K562 (cell line): Measurements from ENCODE around the gene FGG. TPM values are rescaled to one million over a fixed set of nuclear protein-coding genes. Genes with fewer than 3 reads are reported as not detected.

Experiments used
- ATAC-seq: fragments of 200-7000 bp; cut with Tn5 transposase; 3 replicates; pipeline ENCODE4 v1.9.1; 2020; ENCODE audit warnings: moderate library complexity
- BruUV-seq: library from RNA; stranded (reverse); fragments of 400-500 nt; replicated peaks from 2 replicates; lab custom pipeline; 2021; lab: Mats Ljungman, UMichigan
- CTCF ChIA-PET: fragments of 300-600 bp; formaldehyde crosslinking; extraction: SDS; loops from one replicate; lab custom pipeline; 2021; ENCODE audit warnings: low intra/inter-chr PET ratio; lab: Yijun Ruan, JAX
- POLR2A ChIA-PET: fragments of 300-600, 350-650 bp; sonication (Branson Sonifier 250); formaldehyde crosslinking; extraction: SDS; loops from one replicate; lab custom pipeline; 2021; ENCODE audit warnings: antibody characterized with exemption, inconsistent platforms; lab: Yijun Ruan, JAX
- DNase-seq, 4 experiments: peaks; one replicate each; pipeline versions ENCODE4 v3.0.0 to v3.0.0-alpha.2; 2011 to 2018; ENCODE audit warnings: low spot score in 3 of 4, mixed read lengths in 3 of 4; ENCODE audit errors: extremely low read depth in 1 of 4
- FAIRE-seq: peaks from 2 replicates; lab custom pipeline; 2011; peaks lifted over from hg19 to GRCh38; lab: Jason Lieb, UNC
- H2AFZ ChIP-seq: 2 replicates; pipeline ENCODE4 v1.6.0; 2011; ENCODE audit warnings: low read depth, low read length, control low read depth, inconsistent platforms
- H3K27ac ChIP-seq: fragments of 200-600 bp; 3 replicates; pipeline ENCODE4 v1.8.0; 2011; ENCODE audit warnings: low read depth, mild to moderate bottlenecking, control low read depth, inconsistent platforms, low read length, moderate library complexity, mixed read lengths; ENCODE audit errors: extremely low read depth
- H3K27me3 ChIP-seq, 2 experiments: fragments of 300-600 bp in 1 of 2; 2 replicates in 1 of 2; 3 replicates in 1 of 2; pipeline versions ENCODE4 v1.6.0 to v1.8.0; 2011; ENCODE audit warnings: inconsistent platforms in 2 of 2, low read length in 2 of 2, mild to moderate bottlenecking in 1 of 2, mixed read lengths in 1 of 2, moderate library complexity in 1 of 2; ENCODE audit not compliant: control insufficient read depth in 2 of 2, insufficient read depth in 2 of 2
- H3K36me3 ChIP-seq: fragments of 300-600 bp; 3 replicates; pipeline ENCODE4 v1.8.0; 2011; ENCODE audit warnings: mild to moderate bottlenecking, low read length, inconsistent platforms; ENCODE audit not compliant: control insufficient read depth, insufficient read depth
- H3K4me1 ChIP-seq, 2 experiments: fragments of 200-600 bp in 1 of 2; replicated peaks in 1 of 2; 2 replicates in 1 of 2; 3 replicates in 1 of 2; pipeline versions ENCODE4 v1.5.1 to v1.8.0; 2011; ENCODE audit warnings: inconsistent platforms in 2 of 2, low read length in 2 of 2, mild to moderate bottlenecking in 1 of 2, mixed read lengths in 1 of 2, moderate library complexity in 1 of 2; ENCODE audit not compliant: control insufficient read depth in 2 of 2, insufficient read depth in 2 of 2
- H3K4me2 ChIP-seq: 2 replicates; pipeline ENCODE4 v1.6.1; 2011; ENCODE audit warnings: low read length, control low read depth, inconsistent platforms, mixed read lengths; ENCODE audit not compliant: insufficient read depth
- H3K4me3 ChIP-seq: fragments of 200-600 bp; sonication (generic), shearing (Covaris generic); 2 replicates; pipeline ENCODE4 v1.5.1; 2016; ENCODE audit warnings: control low read depth, inconsistent platforms
- H3K79me2 ChIP-seq: fragments of 200-600 bp; 3 replicates; pipeline ENCODE4 v1.8.0; 2011; ENCODE audit warnings: low read length, inconsistent platforms; ENCODE audit not compliant: control insufficient read depth, insufficient read depth
- H3K9ac ChIP-seq, 2 experiments: 2 replicates each; pipeline versions ENCODE4 v1.6.0 to v1.6.1; 2011; ENCODE audit warnings: low read depth in 2 of 2, low read length in 2 of 2, control low read depth in 1 of 2, inconsistent platforms in 1 of 2, mild to moderate bottlenecking in 1 of 2, mixed read lengths in 1 of 2; ENCODE audit not compliant: insufficient read depth in 1 of 2
- H3K9me1 ChIP-seq: one replicate; pipeline ENCODE4 v1.6.0; 2011; ENCODE audit warnings: inconsistent platforms, mild to moderate bottlenecking, low read length, moderate library complexity; ENCODE audit not compliant: control insufficient read depth, insufficient read depth
- H3K9me3 ChIP-seq: replicated peaks from 2 replicates; pipeline ENCODE4 v1.5.1; 2011; ENCODE audit warnings: low read depth, low read length, inconsistent platforms; ENCODE audit not compliant: control insufficient read depth, insufficient read depth
- H4K20me1 ChIP-seq: replicated peaks from 2 replicates; pipeline ENCODE4 v1.6.1; 2011; ENCODE audit warnings: low read length, inconsistent platforms, mixed read lengths; ENCODE audit not compliant: control insufficient read depth, insufficient read depth
- CHAMP1 ChIP-seq: fragments of 450-650 bp; IDR thresholded peaks from 2 replicates; pipeline ENCODE4 v1.6.1; 2016; ENCODE audit warnings: mild to moderate bottlenecking
- ELF1 ChIP-seq: fragments of 200-800 bp; sonication (Bioruptor generic); IDR thresholded peaks from 2 replicates; pipeline ENCODE4 v1.6.1; 2016; ENCODE audit warnings: missing genetic modification characterization, missing compliant biosample characterization
- HCFC1 ChIP-seq: IDR thresholded peaks from 2 replicates; pipeline ENCODE4 v1.6.1; 2012; ENCODE audit warnings: low read depth, low read length, improper control_type of control experiment
- HEY1 ChIP-seq: fragments of 250-450 bp; sonication (Bioruptor Pico); IDR thresholded peaks from 2 replicates; pipeline ENCODE4 v1.5.0; 2020; ENCODE audit warnings: mild to moderate bottlenecking, moderate library complexity, borderline replicate concordance
- ILF3 ChIP-seq: fragments of 450-650 bp; IDR thresholded peaks from 2 replicates; pipeline ENCODE4 v1.6.1; 2018; ENCODE audit warnings: antibody characterized with exemption, mild to moderate bottlenecking, moderate library complexity, borderline replicate concordance
- PTRF ChIP-seq: fragments of 450-650 bp; IDR thresholded peaks from 2 replicates; pipeline ENCODE4 v1.6.1; 2016; ENCODE audit warnings: mild to moderate bottlenecking, missing genetic modification characterization, missing compliant biosample characterization
- SMARCC2 ChIP-seq: fragments of 450-650 bp; IDR thresholded peaks from 2 replicates; pipeline ENCODE4 v1.6.1; 2017; ENCODE audit warnings: antibody characterized with exemption, moderate library complexity, mild to moderate bottlenecking, low read depth
- SPI1 ChIP-seq: IDR thresholded peaks from 2 replicates; pipeline ENCODE4 v1.6.1; 2011; ENCODE audit warnings: low read depth, low read length, control low read depth, borderline replicate concordance
- SRSF3 ChIP-seq: fragments of 200-400 bp; formaldehyde crosslinking; IDR thresholded peaks from 2 replicates; pipeline ENCODE4 v1.6.1; 2016; ENCODE audit warnings: mild to moderate bottlenecking, low read length, moderate library complexity; ENCODE audit not compliant: insufficient read depth
- XRCC3 ChIP-seq: fragments of 450-650 bp; IDR thresholded peaks from 2 replicates; pipeline ENCODE4 v1.6.1; 2017; ENCODE audit warnings: mild to moderate bottlenecking, moderate library complexity
- ZBTB12 ChIP-seq: fragments of 250-450 bp; sonication (Bioruptor Pico); IDR thresholded peaks from 2 replicates; pipeline ENCODE4 v1.4.0; 2020
- ZNF589 ChIP-seq: fragments of 200-800 bp; sonication (Bioruptor generic); IDR thresholded peaks from 2 replicates; pipeline ENCODE4 v1.6.1; 2016; ENCODE audit warnings: low read depth, missing genetic modification characterization, missing compliant biosample characterization
- ZNF707 ChIP-seq: fragments of 250-450 bp; sonication (Bioruptor Pico); conservative IDR thresholded peaks from 2 replicates; pipeline ENCODE4 v1.8.0; 2022; ENCODE audit warnings: inconsistent platforms, mild to moderate bottlenecking, moderate library complexity
- WGBS: fragments of 100-300 bp; shearing (Covaris generic); methylation state at CpG from one replicate; pipeline ENCODE4 v1.1.6; 2016; ENCODE audit warnings: low coverage, mixed read lengths; ENCODE audit not compliant: insufficient coverage; ENCODE audit errors: missing lambda C conversion rate; 5-methylcytosine and 5-hydroxymethylcytosine counted together
- in situ Hi-C: fragments of 300-500 bp; cut with MboI; formaldehyde crosslinking; loops from 4 replicates; pipeline ENCODE4 v1.15.0; 2018; ENCODE audit warnings: inconsistent platforms, mixed read lengths
- intact Hi-C: fragments of 100-400 bp; cut with micrococcal nuclease; formaldehyde crosslinking; loops from 2 replicates; pipeline ENCODE4 v1.14.2; 2022
- polyA plus RNA-seq, 8 experiments: library from polyadenylated mRNA; depleted of rRNA in 4 of 8; stranded (reverse) in 5 of 8; unstranded in 3 of 8; fragments of >200 nt; fragmentation: Nextera tagmentation in 2 of 8; fragmentation: Illumina TruSeq in 1 of 8; extraction: Ambion mirVana in 2 of 8; extraction: Trizol in 1 of 8; gene quantifications; 2 replicates each; pipeline versions ENCODE4 v1.2.1 to v1.2.3, GENCODE V29; 2011 to 2014; ENCODE audit warnings: inconsistent platforms in 1 of 8, missing spikeins in 1 of 8
- total RNA-seq, 7 experiments: library from RNA; depleted of rRNA in 6 of 7; stranded (reverse); fragments of >200 nt in 6 of 7; fragmentation: Illumina TruSeq in 2 of 7; extraction: Trizol in 2 of 7; gene quantifications; 2 replicates each; pipeline versions ENCODE4 v1.2.1 to v1.2.3, GENCODE V29; 2011 to 2021; ENCODE audit warnings: low replicate concordance in 1 of 7

The FGG gene
- total and polyA plus RNA-seq, 9 of the 15 experiments (the other 6 are each of a cell fraction or from before 2014, with no cell fraction given) = 0.08 to 2.2 (median 0.33) TPM; not detected in 2

GRCh38 chr4:154634058-154634457 is 21.6 kb upstream of the FGG start:
- Histone ChIP-seq H3K9ac (no peak overlapping the region), H2AFZ (no peak overlapping the region), H3K79me2 (no peaks in the 10 kb centered on the region), H3K4me3 (no peak overlapping the region), H3K36me3 (no peaks in the 10 kb centered on the region), H3K27me3 (no peaks in the 10 kb centered on the region), H3K9me3 (no peaks in the 10 kb centered on the region), H3K9me1 (no peaks in the 10 kb centered on the region), H4K20me1 (no peaks in the 10 kb centered on the region), H3K4me2 (no peak overlapping the region), H3K4me1 (no peaks in the 10 kb centered on the region), H3K27ac (no peak overlapping the region)
- ChIA-PET POLR2A (no interaction called here), CTCF (no interaction called here)
- in situ Hi-C loops (no loop called here), intact Hi-C loops (loop anchor here (10.0 kb wide), 1 partner anchor 291 kb away; no protein-coding TSS in a partner anchor)
- no peak for DNase-seq
- TF ChIP-seq SRSF3 (no peak), HCFC1 (no peak), SMARCC2 (no peak), ZNF589 (CRISPR knock-in tag) (no peak), ILF3 (no peak), XRCC3 (no peak), SPI1 (no peak), CHAMP1 (no peak), HEY1 (CRISPR knock-in tag) (no peak), ZNF707 (CRISPR knock-in tag) (no peak), ZBTB12 (CRISPR knock-in tag) (no peak), ELF1 (tag) (no peak), PTRF (tag) (no peak)
- no peak for FAIRE-seq
- BruUV-seq = no TSS peak
- 0% methylated on average over 3 of the region's 3 CpGs for WGBS
- no peak for ATAC-seq
